AG08395 (cell line): ENCODE measurements around the gene TMEM141.
"Not testable (repeated sequence)": the region's sequence is repeated elsewhere in the genome, so short reads cannot be mapped to it uniquely, and the experiment has no call there.

Experiments used
- DNase-seq: peaks from one replicate; pipeline ENCODE4 v3.0.0; 2012; ENCODE audit warnings: mixed read lengths, low spot score

TMEM141 gene

GRCh38 chr9:136833381-136834048 lies 42.4 kb downstream of the TMEM141 start:
- not testable (repeated sequence) for DNase-seq

GRCh38 chr9:136835162-136835931 lies 44.2 kb downstream of the TMEM141 start:
- DNase-seq = no peak

- DNase-seq = no peak
These were observed 45.1 kb downstream of the TMEM141 start for GRCh38 chr9:136835932-136836904.

GRCh38 chr9:136837146-136837855 lies 46.2 kb downstream of the TMEM141 start:
- DNase-seq = no peak

- not testable (repeated sequence) for DNase-seq
These were observed 46.7 kb downstream of the TMEM141 start for GRCh38 chr9:136837856-136838277.

- no peak for DNase-seq
These were observed 47.4 kb downstream of the TMEM141 start for GRCh38 chr9:136838314-136839228.

- no peak for DNase-seq
These were observed 48.3 kb downstream of the TMEM141 start for GRCh38 chr9:136839229-136840139.

GRCh38 chr9:136840140-136840876 lies 49.2 kb downstream of the TMEM141 start:
- DNase-seq = no peak

- peak; percentile 40 for DNase-seq
These were observed 49.9 kb downstream of the TMEM141 start for GRCh38 chr9:136840877-136841645.

GRCh38 chr9:136841646-136842379 lies 50.7 kb downstream of the TMEM141 start:
- DNase-seq = not testable (repeated sequence)

- DNase-seq = peak; percentile 74
These were observed 51.3 kb downstream of the TMEM141 start, which contains the start of gene AJM1 for GRCh38 chr9:136842380-136842948. Gene AJM1, plus strand, starts transcription at chr9:136842478. Its CDS starts 1,937 bp downstream, at chr9:136844415.
